MCF 10A (cell line): ENCODE results near the gene CBX6. TPM values are rescaled to one million over a fixed set of nuclear protein-coding genes. Genes with fewer than 3 reads are reported as not detected.

Experiments used
- BruUV-seq: library from RNA; stranded (reverse); fragments of 400-500 nt; replicated peaks from 2 replicates; lab custom pipeline; 2021; lab: Mats Ljungman, UMichigan
- CTCF ChIA-PET: fragments of 300-600 bp; sonication (Branson Sonifier 250); formaldehyde crosslinking; extraction: SDS; loops from one replicate; lab custom pipeline; 2021; ENCODE audit warnings: antibody characterized with exemption, inconsistent platforms; lab: Yijun Ruan, JAX
- POLR2A ChIA-PET: fragments of 300-600, 350-650 bp; sonication (Branson Sonifier 250); formaldehyde crosslinking; extraction: SDS; loops from one replicate; lab custom pipeline; 2020; ENCODE audit warnings: antibody characterized with exemption, inconsistent platforms; lab: Yijun Ruan, JAX
- DNase-seq: peaks from one replicate; pipeline ENCODE4 v3.0.0-alpha.2; 2018; ENCODE audit not compliant: unreplicated experiment
- H3K27ac Mint-ChIP-seq: one replicate; pipeline ENCODE4 v1.8.0; 2022; ENCODE audit warnings: mild to moderate bottlenecking, low read depth, mixed read lengths; ENCODE audit not compliant: unreplicated experiment
- H3K27me3 Mint-ChIP-seq: one replicate; pipeline ENCODE4 v1.8.0; 2022; ENCODE audit warnings: mixed read lengths; ENCODE audit not compliant: insufficient read depth, unreplicated experiment
- H3K36me3 Mint-ChIP-seq: one replicate; pipeline ENCODE4 v1.8.0; 2022; ENCODE audit warnings: mild to moderate bottlenecking, moderate library complexity, mixed read lengths; ENCODE audit not compliant: insufficient read depth, unreplicated experiment
- H3K4me1 Mint-ChIP-seq: one replicate; pipeline ENCODE4 v1.8.0; 2022; ENCODE audit warnings: mixed read lengths; ENCODE audit not compliant: insufficient read depth, unreplicated experiment
- H3K4me3 Mint-ChIP-seq: one replicate; pipeline ENCODE4 v1.8.0; 2022; ENCODE audit warnings: mild to moderate bottlenecking, moderate library complexity, mixed read lengths; ENCODE audit not compliant: unreplicated experiment
- H3K9me3 Mint-ChIP-seq: one replicate; pipeline ENCODE4 v1.8.0; 2022; ENCODE audit warnings: mixed read lengths; ENCODE audit not compliant: unreplicated experiment
- intact Hi-C: fragments of 100-400 bp; cut with micrococcal nuclease; formaldehyde crosslinking; loops from 2 replicates; pipeline ENCODE4 v1.14.1; 2022
- total RNA-seq: library from RNA; stranded (reverse); gene quantifications from 2 replicates; pipeline ENCODE4 v1.2.3, GENCODE V29; 2022
- TF ChIP-seq, protein P1 (sequence below): fragments of 200-600 bp; IDR thresholded peaks from one replicate; pipeline ENCODE4 v1.8.0; 2022; ENCODE audit warnings: antibody characterized with exemption, mild to moderate bottlenecking; ENCODE audit not compliant: unreplicated experiment

CBX6 gene
- total RNA-seq, 1 experiment from 2014 or later, result 22.9 TPM

DNA sequence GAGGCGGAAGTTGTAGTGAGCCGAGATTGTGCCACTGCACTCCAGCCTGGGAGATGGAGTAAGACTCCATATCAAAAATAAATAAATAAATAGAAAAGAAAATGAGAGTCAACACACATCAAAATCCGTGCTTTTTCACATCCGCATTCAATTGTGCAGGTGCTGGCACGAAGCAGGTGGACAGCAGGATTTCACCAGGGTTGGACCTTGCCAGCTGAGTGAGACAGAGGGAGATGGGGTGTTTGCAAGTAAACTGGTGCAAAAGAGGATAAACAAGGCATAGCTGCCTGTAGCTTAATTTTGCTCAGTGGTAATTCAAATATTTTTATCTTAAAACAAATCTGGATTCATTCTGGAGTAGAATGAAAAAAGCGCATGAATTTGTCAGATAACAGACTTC lies 54.8 kb downstream of the CBX6 start:
- TF ChIP-seq, protein P1, sequence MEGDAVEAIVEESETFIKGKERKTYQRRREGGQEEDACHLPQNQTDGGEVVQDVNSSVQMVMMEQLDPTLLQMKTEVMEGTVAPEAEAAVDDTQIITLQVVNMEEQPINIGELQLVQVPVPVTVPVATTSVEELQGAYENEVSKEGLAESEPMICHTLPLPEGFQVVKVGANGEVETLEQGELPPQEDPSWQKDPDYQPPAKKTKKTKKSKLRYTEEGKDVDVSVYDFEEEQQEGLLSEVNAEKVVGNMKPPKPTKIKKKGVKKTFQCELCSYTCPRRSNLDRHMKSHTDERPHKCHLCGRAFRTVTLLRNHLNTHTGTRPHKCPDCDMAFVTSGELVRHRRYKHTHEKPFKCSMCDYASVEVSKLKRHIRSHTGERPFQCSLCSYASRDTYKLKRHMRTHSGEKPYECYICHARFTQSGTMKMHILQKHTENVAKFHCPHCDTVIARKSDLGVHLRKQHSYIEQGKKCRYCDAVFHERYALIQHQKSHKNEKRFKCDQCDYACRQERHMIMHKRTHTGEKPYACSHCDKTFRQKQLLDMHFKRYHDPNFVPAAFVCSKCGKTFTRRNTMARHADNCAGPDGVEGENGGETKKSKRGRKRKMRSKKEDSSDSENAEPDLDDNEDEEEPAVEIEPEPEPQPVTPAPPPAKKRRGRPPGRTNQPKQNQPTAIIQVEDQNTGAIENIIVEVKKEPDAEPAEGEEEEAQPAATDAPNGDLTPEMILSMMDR, result no peak
- no peak overlapping the region for H3K4me3 Mint-ChIP-seq
- no peaks in the 10 kb centered on the region for H3K9me3 Mint-ChIP-seq
- POLR2A ChIA-PET, result interaction anchor here (0.7 kb wide), 1 partner anchor 47 kb away, joined by 3 read pairs; no protein-coding TSS in a partner anchor
- H3K27me3 Mint-ChIP-seq, result peaks cover 91% of the 10 kb centered on the region
- DNase-seq, result no peak
- H3K36me3 Mint-ChIP-seq, result no peaks in the 10 kb centered on the region
- intact Hi-C loops, result no loop called here
- no peak overlapping the region for H3K27ac Mint-ChIP-seq
- no peaks in the 10 kb centered on the region for H3K4me1 Mint-ChIP-seq
- CTCF ChIA-PET, result interaction anchor here (0.5 to 0.7 kb wide), 3 partner anchors 58 to 431 kb away, joined by 3 to 4 read pairs (median 4); no protein-coding TSS in a partner anchor
- BruUV-seq, result no TSS peak

DNA sequence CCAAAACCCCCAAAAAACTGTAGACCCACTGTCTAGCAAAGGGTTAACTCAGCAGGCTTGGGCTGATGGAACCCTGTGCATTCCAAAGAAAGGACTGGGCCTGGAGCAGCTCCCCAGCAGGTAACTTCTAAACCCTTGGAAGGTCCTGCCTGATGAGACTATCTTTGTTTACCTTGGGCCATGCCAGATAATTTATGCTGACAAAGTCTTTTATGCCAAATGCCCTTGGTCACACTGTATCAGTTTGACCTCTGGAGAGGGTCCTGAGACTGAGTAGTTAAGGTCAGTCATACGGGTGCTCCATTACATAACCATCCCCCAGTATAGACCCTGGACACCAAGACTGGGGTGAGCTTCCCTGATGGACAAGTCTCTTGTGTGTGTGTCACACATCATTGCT lies 56.2 kb downstream of the CBX6 start:
- BruUV-seq, result no TSS peak
- TF ChIP-seq, protein P1, result no peak
- DNase-seq, result no peak
- ChIA-PET CTCF (no interaction called here), POLR2A (no interaction called here)
- H3K4me3 Mint-ChIP-seq, result no peak overlapping the region
- H3K4me1 Mint-ChIP-seq, result no peaks in the 10 kb centered on the region
- intact Hi-C loops, result no loop called here
- peaks cover 94% of the 10 kb centered on the region for H3K27me3 Mint-ChIP-seq
- no peaks in the 10 kb centered on the region for H3K36me3 Mint-ChIP-seq
- no peaks in the 10 kb centered on the region for H3K9me3 Mint-ChIP-seq
- H3K27ac Mint-ChIP-seq, result no peak overlapping the region

Other genes starting within 250 kb of the CBX6 start
- gene FAM227A, start 215.8 kb downstream of the CBX6 start, total RNA-seq, result 2.3 and 2.6 TPM in 2 replicates
- gene CBY1, start 215.6 kb downstream of the CBX6 start, total RNA-seq, result 40.6 and 42.1 TPM in 2 replicates
- 60.4 and 71.5 TPM in 2 replicates for gene TOMM22, start 190.3 kb downstream of the CBX6 start, total RNA-seq
- 84.9 and 86.9 TPM in 2 replicates for gene JOSD1, start 171.3 kb downstream of the CBX6 start, total RNA-seq
- gene GTPBP1, start 166.3 kb downstream of the CBX6 start, total RNA-seq, result 62.5 and 66.4 TPM in 2 replicates
- gene SUN2, start 116.2 kb downstream of the CBX6 start, total RNA-seq, result 51.9 and 66.8 TPM in 2 replicates
- gene DNAL4, start 78.1 kb downstream of the CBX6 start, total RNA-seq, result 18.3 and 30.3 TPM in 2 replicates
- gene NPTXR, start 28.2 kb downstream of the CBX6 start, total RNA-seq, result 0.93 and 0.96 TPM in 2 replicates
- not detected in 2 replicates for gene APOBEC3A, start 85.4 kb upstream of the CBX6 start, total RNA-seq
- 1.0 and 1.1 TPM in 2 replicates for gene APOBEC3B, start 110.1 kb upstream of the CBX6 start, total RNA-seq
- 24.8 and 30.1 TPM in 2 replicates for gene APOBEC3C, start 142.0 kb upstream of the CBX6 start, total RNA-seq
- gene APOBEC3D, start 148.9 kb upstream of the CBX6 start, total RNA-seq, result 0.14 and 0.83 TPM in 2 replicates
- 1.3 and 1.4 TPM in 2 replicates for gene APOBEC3F, start 168.6 kb upstream of the CBX6 start, total RNA-seq
- 0.49 and 0.54 TPM in 2 replicates for gene APOBEC3G, start 205.1 kb upstream of the CBX6 start, total RNA-seq
- gene APOBEC3H, start 225.0 kb upstream of the CBX6 start, total RNA-seq, result 0.86 and 1.2 TPM in 2 replicates